SU-DHL-6 (cell line): ENCODE results near the gene C2CD4C.

ENCODE experiments used
- EZH2phosphoT487 ChIP-seq: fragments of 200-600 bp; sonication (generic), shearing (Covaris generic); conservative IDR thresholded peaks from 2 replicates; pipeline ENCODE4 v1.6.1; 2018; ENCODE audit warnings: mild to moderate bottlenecking, antibody characterized with exemption, low read length, moderate library complexity, mixed read lengths
- TF ChIP-seq, protein P1 (sequence below): fragments of 200-600 bp; sonication (generic); IDR thresholded peaks from one replicate; pipeline ENCODE4 v1.5.1; 2017; ENCODE audit warnings: antibody characterized with exemption, mild to moderate bottlenecking, low read length, moderate library complexity; ENCODE audit not compliant: insufficient read depth, poor library complexity, severe bottlenecking

DNA sequence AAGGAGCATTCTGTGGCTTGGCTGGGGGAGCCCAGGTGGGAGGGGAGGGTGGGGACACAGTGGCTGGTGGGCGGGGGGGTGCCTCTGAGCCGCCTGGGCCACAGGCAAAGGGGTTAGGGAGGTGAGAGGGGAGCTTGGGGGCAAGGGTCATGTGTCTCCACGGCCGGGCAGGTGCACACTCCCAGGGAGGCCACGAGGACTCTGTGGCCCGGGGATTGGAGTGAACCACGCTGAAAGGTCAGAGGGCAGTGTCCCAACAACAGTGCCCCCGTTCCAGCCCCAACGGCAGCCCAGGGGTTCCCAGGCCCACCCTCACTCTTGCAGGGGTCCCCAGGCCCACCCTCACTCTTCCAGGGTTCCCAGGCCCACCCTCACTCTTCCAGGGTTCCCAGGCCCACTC is 9.6 kb downstream of the C2CD4C start:
- TF ChIP-seq, protein P1, sequence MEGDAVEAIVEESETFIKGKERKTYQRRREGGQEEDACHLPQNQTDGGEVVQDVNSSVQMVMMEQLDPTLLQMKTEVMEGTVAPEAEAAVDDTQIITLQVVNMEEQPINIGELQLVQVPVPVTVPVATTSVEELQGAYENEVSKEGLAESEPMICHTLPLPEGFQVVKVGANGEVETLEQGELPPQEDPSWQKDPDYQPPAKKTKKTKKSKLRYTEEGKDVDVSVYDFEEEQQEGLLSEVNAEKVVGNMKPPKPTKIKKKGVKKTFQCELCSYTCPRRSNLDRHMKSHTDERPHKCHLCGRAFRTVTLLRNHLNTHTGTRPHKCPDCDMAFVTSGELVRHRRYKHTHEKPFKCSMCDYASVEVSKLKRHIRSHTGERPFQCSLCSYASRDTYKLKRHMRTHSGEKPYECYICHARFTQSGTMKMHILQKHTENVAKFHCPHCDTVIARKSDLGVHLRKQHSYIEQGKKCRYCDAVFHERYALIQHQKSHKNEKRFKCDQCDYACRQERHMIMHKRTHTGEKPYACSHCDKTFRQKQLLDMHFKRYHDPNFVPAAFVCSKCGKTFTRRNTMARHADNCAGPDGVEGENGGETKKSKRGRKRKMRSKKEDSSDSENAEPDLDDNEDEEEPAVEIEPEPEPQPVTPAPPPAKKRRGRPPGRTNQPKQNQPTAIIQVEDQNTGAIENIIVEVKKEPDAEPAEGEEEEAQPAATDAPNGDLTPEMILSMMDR, result no peak
- no peak for TF ChIP-seq EZH2phosphoT487
